ENCODE results near the gene EXOSC3. TPM values are rescaled to one million over a fixed set of nuclear protein-coding genes. Genes with fewer than 3 reads are reported as not detected.

Gene EXOSC3
- total RNA-seq, 4 donors from 2014 or later: 2.6 to 46.2 (median 14.7) TPM

DNA sequence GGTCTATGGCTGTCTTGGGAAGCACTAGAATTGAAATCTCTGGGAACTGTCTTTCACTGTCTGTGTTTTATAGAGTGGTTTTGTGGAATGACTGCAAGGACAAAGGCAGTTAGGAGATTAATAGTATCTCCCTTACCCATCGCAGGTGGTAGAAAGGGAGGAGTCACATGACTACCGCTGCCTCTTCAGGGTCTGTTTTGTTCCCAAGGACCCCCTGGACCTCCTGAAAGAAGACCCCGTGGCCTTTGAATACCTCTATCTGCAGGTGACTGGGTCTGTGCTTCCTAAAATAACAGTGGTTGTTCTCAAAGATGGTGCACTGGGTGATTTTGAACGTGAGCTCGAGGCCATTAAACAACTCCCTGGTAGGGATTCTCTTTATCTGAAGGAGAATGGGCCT, 54.0 kb downstream of the EXOSC3 start:
- Histone ChIP-seq H3K4me3 (no peak overlapping the region), H3K27ac (no peak overlapping the region), H3K4me1 (no peaks in the 10 kb centered on the region), H3K36me3 (no peaks in the 10 kb centered on the region), H3K27me3 (no peaks in the 10 kb centered on the region), H3K9me3 (no peaks in the 10 kb centered on the region)
- in situ Hi-C loops (cut with MboI; ENCODE audit: low pct_ligation_motif_present in 1 of 4, low pct_unique_long_range_greater_than_20kb in 1 of 4, low sequenced_read_pairs in 3 of 4) (no loop called here), intact Hi-C loops (cut with DNase I; ENCODE audit: low total_unique reads) (loop anchor here (5.0 kb wide), 1 partner anchor 596 kb away; no protein-coding TSS in a partner anchor)
- 58 to 63% methylated on average over 2 to 5 of the region's 5 CpGs for whole genome bisulfite sequencing, 2 donors (ENCODE audit: low coverage in 1 of 2)
- DNase-seq: no peak
- TF ChIP-seq POLR2A (IDR thresholded peaks at IDR 0.05) (no peak), POLR2AphosphoS5 (IDR thresholded peaks at IDR 0.05) (no peak), EP300 (IDR thresholded peaks at IDR 0.05; ENCODE audit: low read depth) (no peak)
- TF ChIP-seq, protein P1, sequence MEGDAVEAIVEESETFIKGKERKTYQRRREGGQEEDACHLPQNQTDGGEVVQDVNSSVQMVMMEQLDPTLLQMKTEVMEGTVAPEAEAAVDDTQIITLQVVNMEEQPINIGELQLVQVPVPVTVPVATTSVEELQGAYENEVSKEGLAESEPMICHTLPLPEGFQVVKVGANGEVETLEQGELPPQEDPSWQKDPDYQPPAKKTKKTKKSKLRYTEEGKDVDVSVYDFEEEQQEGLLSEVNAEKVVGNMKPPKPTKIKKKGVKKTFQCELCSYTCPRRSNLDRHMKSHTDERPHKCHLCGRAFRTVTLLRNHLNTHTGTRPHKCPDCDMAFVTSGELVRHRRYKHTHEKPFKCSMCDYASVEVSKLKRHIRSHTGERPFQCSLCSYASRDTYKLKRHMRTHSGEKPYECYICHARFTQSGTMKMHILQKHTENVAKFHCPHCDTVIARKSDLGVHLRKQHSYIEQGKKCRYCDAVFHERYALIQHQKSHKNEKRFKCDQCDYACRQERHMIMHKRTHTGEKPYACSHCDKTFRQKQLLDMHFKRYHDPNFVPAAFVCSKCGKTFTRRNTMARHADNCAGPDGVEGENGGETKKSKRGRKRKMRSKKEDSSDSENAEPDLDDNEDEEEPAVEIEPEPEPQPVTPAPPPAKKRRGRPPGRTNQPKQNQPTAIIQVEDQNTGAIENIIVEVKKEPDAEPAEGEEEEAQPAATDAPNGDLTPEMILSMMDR (IDR thresholded peaks at IDR 0.05): no peak

DNA sequence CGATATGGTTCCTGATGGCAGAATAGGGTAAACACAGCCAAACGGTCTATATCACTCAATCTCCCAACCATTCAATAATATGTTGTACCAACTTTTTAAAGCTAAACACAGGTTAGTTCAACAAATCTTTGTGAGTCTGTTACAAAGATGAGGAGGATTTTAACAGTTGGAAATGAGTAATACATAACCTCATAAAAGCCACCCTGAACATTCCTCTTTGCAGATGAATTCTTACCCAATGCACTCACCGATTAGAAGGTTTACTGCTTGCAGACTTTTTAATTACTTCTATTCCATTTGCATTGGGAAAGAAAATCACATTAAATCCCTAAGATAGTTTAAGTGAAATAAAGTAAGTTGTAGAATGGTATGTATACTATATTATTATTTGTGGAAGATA, 54.6 kb downstream of the EXOSC3 start:
- Histone ChIP-seq H3K36me3 (no peaks in the 10 kb centered on the region), H3K9me3 (no peaks in the 10 kb centered on the region), H3K27ac (no peak overlapping the region), H3K27me3 (no peaks in the 10 kb centered on the region), H3K4me3 (no peak overlapping the region), H3K4me1 (no peaks in the 10 kb centered on the region)
- in situ Hi-C loops (cut with MboI; ENCODE audit: low pct_ligation_motif_present in 1 of 4, low pct_unique_long_range_greater_than_20kb in 1 of 4, low sequenced_read_pairs in 3 of 4) (no loop called here), intact Hi-C loops (cut with DNase I; ENCODE audit: low total_unique reads) (loop anchor here (5.0 kb wide), 1 partner anchor 597 kb away; no protein-coding TSS in a partner anchor)
- DNase-seq: no peak
- TF ChIP-seq, protein P1 (IDR thresholded peaks at IDR 0.05): no peak
- TF ChIP-seq EP300 (IDR thresholded peaks at IDR 0.05; ENCODE audit: low read depth) (no peak), POLR2AphosphoS5 (IDR thresholded peaks at IDR 0.05) (no peak), POLR2A (IDR thresholded peaks at IDR 0.05) (no peak)
- WGBS, 2 donors (ENCODE audit: low coverage in 1 of 2): 27 to 65% methylated on average over 1 to 3 of the region's 3 CpGs

Other genes starting within 250 kb of the EXOSC3 start
- 10 to 100 TPM in 1 of 4 donors, 1 to 10 TPM in 3; 4.2 to 16.5 (median 6.8) TPM for gene FBXO10, start 208.7 kb downstream of the EXOSC3 start, total RNA-seq
- gene TOMM5, start 192.5 kb downstream of the EXOSC3 start, total RNA-seq: 10 to 100 TPM; 14.3 to 70.3 (median 63.1) TPM
- 1 to 10 TPM in 1 of 4 donors, under 1 TPM in 2, not detected in 1; 0.27 to 4.6 (median 0.64) TPM for gene FRMPD1, start 134.1 kb downstream of the EXOSC3 start, total RNA-seq
- gene TRMT10B, start 31.3 kb downstream of the EXOSC3 start, total RNA-seq: 1 to 10 TPM; 1.4 to 7.5 (median 4.0) TPM
- 100 to 1,000 TPM in 1 of 4 donors, 10 to 100 TPM in 3; 12.0 to 493 (median 34.2) TPM for gene DCAF10, start 15.7 kb upstream of the EXOSC3 start, total RNA-seq
- 10 to 100 TPM; 15.7 to 30.0 (median 24.1) TPM for gene SLC25A51, start 119.1 kb upstream of the EXOSC3 start, total RNA-seq

All from transverse colon (tissue), 4 donors.